ENCODE measurements around the gene ZNF217. TPM values are rescaled to one million over a fixed set of nuclear protein-coding genes. Genes with fewer than 3 reads are reported as not detected.

The ZNF217 gene
- total and polyA plus RNA-seq, 2 donors (not counting 3 experiments of a cell fraction or from before 2014, with no cell fraction given) = 5.8 to 31.7 TPM

DNA sequence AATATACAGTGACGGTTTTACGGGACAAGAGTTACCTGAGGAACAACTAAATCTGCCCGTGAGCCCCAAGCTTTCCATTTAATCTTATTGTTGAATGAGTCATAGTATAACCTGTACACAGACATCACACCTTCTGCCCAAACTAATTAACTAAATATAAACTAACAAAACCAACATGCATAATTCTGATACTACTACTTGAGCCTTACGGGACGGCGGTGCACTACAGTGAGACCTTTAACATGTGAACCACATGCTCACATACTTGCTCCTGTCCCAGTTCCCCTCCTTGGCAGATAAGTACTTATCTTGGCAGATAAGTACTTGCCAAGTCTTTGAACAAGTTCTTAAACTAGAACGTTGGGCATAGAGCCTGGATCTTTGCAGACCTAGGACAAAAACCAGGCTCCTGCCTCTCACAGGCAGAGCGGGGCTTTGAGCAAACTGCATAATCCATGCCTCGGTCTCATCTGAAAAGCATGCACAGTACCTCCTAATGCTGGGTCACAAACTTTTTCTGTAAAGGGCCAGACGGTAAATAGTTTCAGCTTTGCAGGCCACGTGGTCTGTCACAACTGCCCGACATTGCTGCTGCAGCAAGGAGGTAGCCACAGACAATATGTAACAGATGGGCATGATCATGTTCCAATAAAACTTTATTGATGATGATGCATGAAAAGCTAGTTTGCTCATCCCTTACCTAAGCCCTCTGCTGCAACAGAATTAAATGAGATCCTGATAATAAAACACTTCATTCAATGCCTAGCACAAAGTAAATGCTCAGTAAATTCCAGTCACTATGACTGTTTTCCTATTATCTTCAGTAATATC is 23.0 kb downstream of the ZNF217 start:
- ChIA-PET CTCF (interaction anchor here (2.9 kb wide), 1 partner anchor 369 kb away, joined by 8 read pairs; no protein-coding TSS in a partner anchor), POLR2A (no interaction called here)
- peaks cover 24 to 26% of the 10 kb centered on the region in 2 experiments for H3K36me3 ChIP-seq (ENCODE audit: control insufficient read depth in 2 of 2, extremely low read depth in 1 of 2, insufficient read depth in 2 of 2, low read length in 2 of 2)
- TF ChIP-seq FOS (IDR thresholded peaks at IDR 0.05; ENCODE audit: borderline replicate concordance, insufficient read depth, low read length) (no peak), POLR2AphosphoS5 (IDR thresholded peaks at IDR 0.05; ENCODE audit: insufficient read depth, low read depth, low read length) (no peak), GATA2 (IDR thresholded peaks at IDR 0.05; ENCODE audit: insufficient read depth, insufficient read length, low read depth, low read length) (no peak), POLR2A (IDR thresholded peaks at IDR 0.05; ENCODE audit: low read depth, low read length) (no peak)
- TF ChIP-seq, protein P1, sequence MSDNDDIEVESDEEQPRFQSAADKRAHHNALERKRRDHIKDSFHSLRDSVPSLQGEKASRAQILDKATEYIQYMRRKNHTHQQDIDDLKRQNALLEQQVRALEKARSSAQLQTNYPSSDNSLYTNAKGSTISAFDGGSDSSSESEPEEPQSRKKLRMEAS (IDR thresholded peaks at IDR 0.05; ENCODE audit: insufficient read depth, insufficient read length) = no peak
- H3K9me1 ChIP-seq (replicated peaks; ENCODE audit: control insufficient read depth, extremely low read depth, insufficient read depth, low read length) = no peaks in the 10 kb centered on the region
- H3K9me3 ChIP-seq (replicated peaks; ENCODE audit: control insufficient read depth, insufficient read depth, low read length) = no peaks in the 10 kb centered on the region
- peaks cover 44% of the 10 kb centered on the region for H3K79me2 ChIP-seq (ENCODE audit: control insufficient read depth, insufficient read depth, low read length)
- H4K20me1 ChIP-seq (replicated peaks; ENCODE audit: control insufficient read depth, extremely low read depth, insufficient read depth, low read length) = peaks cover 3% of the 10 kb centered on the region
- no peak overlapping the region for H3K27ac ChIP-seq (ENCODE audit: insufficient read depth, low read depth, low read length)
- BruUV-seq (replicated peaks) = no TSS peak
- H3K4me3 ChIP-seq (replicated peaks in 1 of 3; ENCODE audit: insufficient read depth in 1 of 3, low read depth in 1 of 3, low read length in 3 of 3) = no peak overlapping the region
- dilution Hi-C loops (cut with MboI; ENCODE audit: extremely low pct_ligation_motif_present, low sequenced_read_pairs) = no loop called here
- H3K9ac ChIP-seq (replicated peaks; ENCODE audit: extremely low read depth, insufficient read depth, low read length) = no peak overlapping the region
- FAIRE-seq = no peak
- H3K4me1 ChIP-seq (ENCODE audit: control insufficient read depth, extremely low read depth, insufficient read depth, low read length) = no peaks in the 10 kb centered on the region
- no peak for DNase-seq (ENCODE audit: low read depth, low spot score)
- H3K4me2 ChIP-seq (ENCODE audit: insufficient read depth, low read length) = no peak overlapping the region
- intact Hi-C loops (cut with micrococcal nuclease) = no loop called here
- no peaks in the 10 kb centered on the region for H3K27me3 ChIP-seq (ENCODE audit: control insufficient read depth in 2 of 2, insufficient read depth in 2 of 2, low read length in 2 of 2)
- no peak overlapping the region for H2AFZ ChIP-seq (ENCODE audit: low read depth, low read length)

DNA sequence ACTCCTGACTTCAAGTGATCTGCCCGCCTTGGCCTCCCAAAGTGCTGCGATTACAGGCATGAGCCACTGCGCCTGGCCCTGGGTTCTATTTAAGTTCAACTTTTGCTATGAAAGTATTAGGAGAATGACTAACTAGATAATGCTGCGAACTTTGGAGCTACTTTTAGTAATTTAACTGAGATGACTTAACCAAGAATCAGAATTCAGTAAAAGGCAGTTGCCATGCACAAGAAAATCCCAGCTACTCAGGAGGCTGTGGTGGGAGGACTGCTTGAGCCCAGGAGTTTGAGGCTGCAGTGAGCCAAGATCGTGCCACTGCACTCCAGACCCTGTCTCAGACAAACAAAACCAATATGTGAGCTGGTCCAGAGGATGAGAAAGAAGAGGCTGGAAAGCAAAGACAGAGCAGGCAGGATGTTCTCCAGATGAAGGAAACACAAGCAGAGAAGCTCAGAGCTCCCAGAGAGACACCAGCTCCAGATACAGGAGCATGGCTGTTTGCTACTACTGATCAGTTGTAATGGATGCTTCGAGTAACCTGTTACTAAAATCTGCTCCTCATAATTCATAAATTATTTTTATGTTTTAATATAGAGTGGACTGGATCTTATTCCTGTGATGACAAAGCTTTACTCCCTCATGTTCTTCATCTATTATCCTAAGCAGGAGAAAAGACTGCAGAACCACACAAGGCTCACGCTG is 23.9 kb downstream of the ZNF217 start:
- Histone ChIP-seq H3K4me1 (ENCODE audit: control insufficient read depth, extremely low read depth, insufficient read depth, low read length) (no peaks in the 10 kb centered on the region), H3K9me1 (replicated peaks; ENCODE audit: control insufficient read depth, extremely low read depth, insufficient read depth, low read length) (no peaks in the 10 kb centered on the region), H4K20me1 (replicated peaks; ENCODE audit: control insufficient read depth, extremely low read depth, insufficient read depth, low read length) (no peaks in the 10 kb centered on the region), H2AFZ (ENCODE audit: low read depth, low read length) (no peak overlapping the region), H3K4me2 (ENCODE audit: insufficient read depth, low read length) (no peak overlapping the region), H3K4me3 (replicated peaks in 1 of 3; ENCODE audit: insufficient read depth in 1 of 3, low read depth in 1 of 3, low read length in 3 of 3) (no peak overlapping the region), H3K9me3 (replicated peaks; ENCODE audit: control insufficient read depth, insufficient read depth, low read length) (no peaks in the 10 kb centered on the region), H3K27ac (ENCODE audit: insufficient read depth, low read depth, low read length) (no peak overlapping the region), H3K9ac (replicated peaks; ENCODE audit: extremely low read depth, insufficient read depth, low read length) (no peak overlapping the region), H3K79me2 (ENCODE audit: control insufficient read depth, insufficient read depth, low read length) (peaks cover 35% of the 10 kb centered on the region), H3K27me3 (ENCODE audit: control insufficient read depth in 2 of 2, insufficient read depth in 2 of 2, low read length in 2 of 2) (no peaks in the 10 kb centered on the region), H3K36me3 (ENCODE audit: control insufficient read depth in 2 of 2, extremely low read depth in 1 of 2, insufficient read depth in 2 of 2, low read length in 2 of 2) (peaks cover 17 to 21% of the 10 kb centered on the region in 2 experiments)
- DNase-seq (ENCODE audit: low read depth, low spot score) = no peak
- CTCF ChIA-PET = interaction anchor here (1.2 kb wide), 1 partner anchor 370 kb away, joined by 5 read pairs; no protein-coding TSS in a partner anchor
- POLR2A ChIA-PET = no interaction called here
- BruUV-seq (replicated peaks) = no TSS peak
- dilution Hi-C loops (cut with MboI; ENCODE audit: extremely low pct_ligation_motif_present, low sequenced_read_pairs) = no loop called here
- TF ChIP-seq, protein P2, sequence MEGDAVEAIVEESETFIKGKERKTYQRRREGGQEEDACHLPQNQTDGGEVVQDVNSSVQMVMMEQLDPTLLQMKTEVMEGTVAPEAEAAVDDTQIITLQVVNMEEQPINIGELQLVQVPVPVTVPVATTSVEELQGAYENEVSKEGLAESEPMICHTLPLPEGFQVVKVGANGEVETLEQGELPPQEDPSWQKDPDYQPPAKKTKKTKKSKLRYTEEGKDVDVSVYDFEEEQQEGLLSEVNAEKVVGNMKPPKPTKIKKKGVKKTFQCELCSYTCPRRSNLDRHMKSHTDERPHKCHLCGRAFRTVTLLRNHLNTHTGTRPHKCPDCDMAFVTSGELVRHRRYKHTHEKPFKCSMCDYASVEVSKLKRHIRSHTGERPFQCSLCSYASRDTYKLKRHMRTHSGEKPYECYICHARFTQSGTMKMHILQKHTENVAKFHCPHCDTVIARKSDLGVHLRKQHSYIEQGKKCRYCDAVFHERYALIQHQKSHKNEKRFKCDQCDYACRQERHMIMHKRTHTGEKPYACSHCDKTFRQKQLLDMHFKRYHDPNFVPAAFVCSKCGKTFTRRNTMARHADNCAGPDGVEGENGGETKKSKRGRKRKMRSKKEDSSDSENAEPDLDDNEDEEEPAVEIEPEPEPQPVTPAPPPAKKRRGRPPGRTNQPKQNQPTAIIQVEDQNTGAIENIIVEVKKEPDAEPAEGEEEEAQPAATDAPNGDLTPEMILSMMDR (IDR thresholded peaks at IDR 0.05; ENCODE audit: extremely low read depth in 1 of 2, insufficient read depth in 1 of 2, low read depth in 1 of 2, low read length in 2 of 2) = no peak
- TF ChIP-seq EZH2 (IDR thresholded peaks at IDR 0.05; ENCODE audit: borderline replicate concordance, low read depth, low read length, severe bottlenecking) (no peak), FOS (IDR thresholded peaks at IDR 0.05; ENCODE audit: borderline replicate concordance, insufficient read depth, low read length) (no peak), MYC (IDR thresholded peaks at IDR 0.05; ENCODE audit: low read depth, low read length) (no peak), GATA2 (IDR thresholded peaks at IDR 0.05; ENCODE audit: insufficient read depth, insufficient read length, low read depth, low read length) (no peak), POLR2A (IDR thresholded peaks at IDR 0.05; ENCODE audit: low read depth, low read length) (no peak), POLR2AphosphoS5 (IDR thresholded peaks at IDR 0.05; ENCODE audit: insufficient read depth, low read depth, low read length) (no peak), JUN (IDR thresholded peaks at IDR 0.05; ENCODE audit: borderline replicate concordance, insufficient read depth, insufficient read length, low read depth) (no peak)
- TF ChIP-seq, protein P1 (IDR thresholded peaks at IDR 0.05; ENCODE audit: insufficient read depth, insufficient read length) = no peak
- no peak for FAIRE-seq
- intact Hi-C loops (cut with micrococcal nuclease) = no loop called here

Data from endothelial cell of umbilical vein (primary cell).